ENCODE measurements around the gene CD72.
"Not testable (repeated sequence)": the region's sequence is repeated elsewhere in the genome, so short reads cannot be mapped to it uniquely, and the experiment has no call there.

CD72 gene

DNA sequence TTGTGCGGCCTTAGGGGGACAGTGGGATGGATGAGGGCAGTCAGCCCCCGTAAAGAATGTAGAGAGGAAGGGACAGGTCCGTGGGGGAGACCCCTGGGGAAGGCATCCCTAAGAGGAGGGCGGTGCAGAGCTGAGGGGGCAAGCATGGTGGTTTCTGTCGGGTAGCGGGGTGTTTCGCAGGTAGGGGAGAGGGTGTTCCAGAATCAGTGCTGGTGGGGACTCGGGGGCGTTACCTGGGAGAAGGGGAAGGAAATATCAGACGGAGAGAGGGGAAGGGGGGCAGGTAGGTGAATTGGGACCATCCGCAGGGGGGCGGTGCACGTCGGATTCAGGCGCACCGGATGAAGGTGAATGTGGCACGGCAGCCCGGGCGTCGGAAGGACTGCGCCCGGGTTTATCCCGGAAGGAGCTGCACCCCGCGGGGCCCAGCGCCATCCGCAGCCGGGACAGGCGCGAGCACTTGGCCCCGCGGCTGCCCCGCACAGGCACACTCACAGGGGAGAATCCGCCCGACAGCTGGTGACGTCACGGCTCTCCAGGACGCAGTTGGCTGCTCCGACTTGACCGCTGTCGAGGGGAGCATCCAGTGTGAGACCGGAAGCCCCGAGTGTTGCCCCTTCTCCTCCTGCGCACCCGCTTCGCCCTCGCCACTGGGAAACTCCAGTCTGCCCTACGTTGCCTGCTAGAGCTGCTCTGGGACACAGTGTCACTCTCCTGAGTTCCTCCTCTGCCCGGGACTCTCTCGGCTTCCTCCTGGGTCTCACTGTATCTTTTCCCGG is 1.3 kb downstream of the CD72 start:
- FAIRE-seq (no peak), DNase-seq (ENCODE audit: low spot score) (no peak)

DNA sequence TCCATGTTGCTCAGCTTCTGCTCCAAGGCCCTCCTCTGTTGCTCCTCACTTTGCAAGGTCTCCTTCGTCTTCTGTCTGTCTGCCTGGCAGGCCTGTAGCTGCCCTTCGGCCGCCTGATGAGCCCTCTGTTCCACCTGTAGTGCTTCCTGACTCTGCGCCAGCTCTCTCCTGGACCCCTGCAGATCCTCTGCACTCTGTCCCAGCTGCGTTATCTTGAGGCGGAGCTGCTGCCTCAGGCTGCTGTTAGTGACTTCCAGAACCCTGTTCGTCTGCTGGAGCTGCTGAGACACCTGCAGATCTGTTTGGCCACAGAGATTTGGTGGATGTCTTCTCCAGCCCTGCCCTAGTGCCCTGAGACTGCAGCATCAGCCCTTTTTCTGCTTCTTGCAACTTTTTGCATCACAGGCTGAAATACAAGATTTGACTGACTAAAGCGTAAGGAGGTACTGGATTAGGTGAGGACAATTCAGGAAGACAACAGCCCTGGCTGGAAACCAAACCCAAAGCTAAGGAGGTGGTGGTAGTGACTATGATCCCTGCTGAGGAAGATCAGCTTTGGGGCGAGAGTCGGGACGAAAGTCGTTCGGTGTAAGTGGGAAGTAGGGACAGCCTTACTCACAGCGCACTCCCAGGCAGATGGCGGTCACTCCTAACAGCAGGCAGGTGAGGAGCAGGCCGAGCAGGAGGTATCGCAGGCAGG is 2.1 kb downstream of the CD72 start:
- DNase-seq (ENCODE audit: low spot score) (no peak), FAIRE-seq (no peak)

DNA sequence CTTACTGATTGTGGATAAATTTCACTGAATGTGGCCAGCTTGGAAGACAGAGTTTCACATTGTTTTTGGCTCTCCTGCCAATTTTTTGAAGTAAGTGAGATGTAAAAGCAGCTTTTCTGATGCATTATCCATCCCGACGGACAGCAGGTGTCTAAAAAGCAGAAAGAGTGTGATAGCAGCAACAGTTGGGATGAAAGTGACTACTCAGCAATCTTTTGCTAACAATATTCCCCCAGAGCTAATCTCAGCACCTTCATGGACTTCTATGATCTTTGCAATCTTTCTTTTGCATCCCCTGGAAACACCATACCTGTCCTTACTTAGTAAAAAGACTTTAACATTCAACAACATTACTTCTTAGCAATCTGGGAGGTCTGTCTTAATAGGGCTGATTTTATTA is 5.4 kb downstream of the CD72 start:
- DNase-seq (ENCODE audit: low spot score) = no peak

DNA sequence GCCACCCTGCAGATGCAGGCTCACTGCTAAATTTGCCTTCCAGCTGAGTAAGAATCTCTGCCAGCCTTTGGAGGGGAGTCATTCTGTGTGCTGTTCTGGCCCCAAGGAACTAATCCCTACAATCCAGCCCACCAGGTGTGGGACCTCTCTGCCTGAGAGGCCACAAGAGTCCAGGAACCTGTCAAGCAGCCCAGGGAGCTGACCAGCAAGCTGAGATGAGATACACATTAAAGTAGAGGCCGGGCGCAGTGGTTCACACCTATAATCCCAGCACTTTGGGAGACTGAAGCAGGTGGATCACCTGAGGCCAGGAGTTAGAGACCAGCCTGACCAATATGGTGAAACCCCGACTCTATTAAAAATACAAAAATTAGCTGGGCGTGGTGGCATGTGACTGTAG is 6.1 kb downstream of the CD72 start:
- not testable (repeated sequence) for FAIRE-seq; DNase-seq (ENCODE audit: low spot score)

More for the DNA sequence above, 5.4 kb downstream of the CD72 start:
- FAIRE-seq = no peak

DNA sequence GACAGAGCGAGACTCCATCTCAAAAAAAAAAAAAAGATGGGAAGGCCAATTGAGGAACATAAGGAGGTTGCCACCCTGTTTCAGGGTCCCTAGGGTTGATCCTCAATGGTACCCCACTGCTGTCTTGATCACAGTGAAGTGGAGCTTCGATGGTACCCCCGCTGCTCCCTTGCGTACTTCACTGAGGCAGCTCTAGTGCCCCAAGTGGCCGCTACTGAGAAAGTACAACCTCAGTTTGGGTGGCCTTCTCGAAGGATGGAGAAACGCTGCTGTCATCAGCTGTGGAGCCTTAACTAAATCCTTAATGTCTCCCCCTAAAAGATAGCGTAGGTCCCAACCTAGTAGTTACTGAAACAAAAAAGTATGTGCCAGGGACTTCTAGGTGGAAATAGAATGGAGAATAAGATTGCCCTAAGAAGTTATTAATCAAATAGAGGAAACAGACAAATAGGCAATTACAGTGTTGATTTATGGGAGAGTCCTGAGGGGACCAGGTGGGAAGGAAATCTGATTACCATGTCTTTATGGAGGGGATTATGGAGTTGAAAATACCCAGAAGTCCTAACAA is 6.9 kb downstream of the CD72 start:
- FAIRE-seq (no peak), DNase-seq (ENCODE audit: low spot score) (no peak)

DNA sequence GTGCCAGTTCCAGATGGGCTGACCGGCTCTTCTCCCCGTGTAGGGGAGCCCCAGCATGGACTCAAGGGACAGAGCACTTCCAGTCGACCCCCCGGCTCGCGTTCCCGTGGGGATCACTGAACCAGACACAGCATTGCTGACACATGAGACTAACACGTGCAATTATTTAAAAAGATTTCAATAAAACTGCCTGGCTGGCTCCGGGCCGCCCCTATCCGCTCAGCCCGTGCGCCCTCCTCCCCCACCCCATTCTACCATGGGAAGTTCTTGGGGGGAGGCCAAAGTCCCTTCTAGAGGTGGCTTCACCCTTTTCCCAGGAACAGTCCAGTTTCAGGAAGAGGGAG is 8.4 kb downstream of the CD72 start:
- FAIRE-seq (no peak), DNase-seq (ENCODE audit: low spot score) (no peak)

DNA sequence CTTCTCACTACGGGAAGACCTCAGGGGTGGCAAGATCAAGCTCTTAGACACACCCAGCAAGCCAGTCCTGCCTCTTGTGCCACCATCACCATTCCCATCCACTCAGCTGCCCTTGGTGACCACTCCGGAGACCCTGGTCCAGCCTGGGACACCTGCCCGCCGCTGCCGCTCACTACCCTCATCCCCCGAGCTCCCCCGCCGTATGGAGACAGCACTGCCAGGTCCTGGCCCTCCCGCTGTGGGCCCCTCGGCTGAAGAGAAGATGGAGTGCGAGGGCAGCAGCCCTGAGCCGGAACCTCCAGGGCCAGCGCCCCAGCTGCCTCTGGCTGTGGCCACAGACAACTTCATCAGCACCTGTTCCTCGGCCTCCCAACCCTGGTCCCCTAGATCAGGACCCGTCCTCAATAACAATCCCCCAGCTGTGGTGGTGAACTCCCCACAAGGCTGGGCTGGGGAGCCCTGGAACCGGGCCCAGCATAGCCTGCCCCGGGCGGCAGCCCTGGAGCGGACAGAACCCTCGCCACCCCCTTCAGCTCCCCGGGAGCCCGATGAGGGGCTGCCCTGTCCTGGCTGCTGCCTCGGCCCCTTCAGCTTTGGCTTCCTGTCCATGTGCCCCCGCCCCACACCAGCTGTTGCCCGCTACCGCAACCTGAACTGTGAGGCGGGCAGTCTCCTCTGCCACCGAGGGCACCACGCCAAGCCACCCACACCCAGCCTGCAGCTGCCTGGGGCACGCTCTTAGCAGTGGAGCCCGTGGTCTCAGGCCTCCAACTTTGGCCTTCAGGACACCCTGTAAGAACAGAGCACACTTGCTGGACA is 9.0 kb downstream of the CD72 start:
- DNase-seq (ENCODE audit: low spot score) (no peak), FAIRE-seq (no peak)

DNA sequence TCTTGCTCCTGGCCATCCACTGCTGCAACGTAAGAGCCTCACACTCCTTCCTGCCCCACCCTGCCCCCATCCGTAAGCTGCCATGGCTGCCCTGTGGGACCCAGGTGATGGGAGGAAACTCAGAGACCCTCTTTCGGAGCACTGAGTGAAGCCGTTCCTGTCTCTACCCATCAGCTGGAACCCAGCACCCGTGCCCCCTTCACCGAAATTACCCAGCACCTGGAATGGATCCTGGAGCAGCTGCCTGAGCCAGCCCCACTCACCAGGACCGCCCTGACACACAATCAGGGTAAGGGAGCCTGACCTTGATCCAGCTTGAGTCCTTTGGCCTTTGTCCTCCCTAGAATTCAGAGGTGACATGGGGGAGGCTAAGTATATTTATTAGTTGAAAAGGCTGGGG is 10.0 kb downstream of the CD72 start:
- FAIRE-seq = no peak

DNA sequence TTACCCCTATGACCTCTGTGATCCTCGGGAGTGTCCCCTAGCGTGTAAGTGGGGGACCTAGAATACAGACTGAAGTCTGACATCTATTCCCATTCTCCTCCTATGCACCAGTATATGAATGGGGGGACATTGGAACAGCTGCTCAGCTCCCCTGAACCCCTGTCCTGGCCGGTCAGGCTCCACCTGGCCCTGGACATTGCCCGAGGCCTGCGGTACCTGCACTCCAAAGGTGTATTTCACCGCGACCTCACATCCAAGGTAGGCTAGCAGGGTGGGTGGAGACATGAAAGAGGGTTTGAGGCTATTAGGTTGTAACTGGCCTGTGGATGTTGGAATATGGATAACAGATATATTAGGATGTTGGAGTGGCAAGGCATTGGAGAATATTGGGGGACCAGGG is 11.5 kb downstream of the CD72 start:
- FAIRE-seq (no peak), DNase-seq (ENCODE audit: low spot score) (no peak)

More for the DNA sequence above, 10.0 kb downstream of the CD72 start:
- DNase-seq (ENCODE audit: low spot score) = no peak

DNA sequence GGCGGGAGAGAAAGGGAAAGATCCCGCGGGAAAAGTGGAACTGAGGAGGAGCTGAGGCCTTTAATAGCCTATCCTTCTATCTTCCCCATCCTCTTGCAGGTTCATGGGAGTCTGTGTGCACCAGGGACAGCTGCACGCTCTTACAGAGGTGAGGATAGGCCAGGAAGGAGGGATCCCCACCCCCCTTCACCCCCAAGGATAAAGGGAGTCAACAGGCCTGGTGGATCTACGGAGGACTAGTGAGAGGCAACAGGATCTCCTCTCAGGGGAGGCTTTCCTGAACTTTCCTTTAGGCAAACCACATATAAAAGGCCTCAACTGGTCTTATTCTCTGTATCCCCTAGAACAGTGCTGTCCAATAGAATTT is 12.1 kb downstream of the CD72 start:
- FAIRE-seq (no peak), DNase-seq (ENCODE audit: low spot score) (no peak)

DNA sequence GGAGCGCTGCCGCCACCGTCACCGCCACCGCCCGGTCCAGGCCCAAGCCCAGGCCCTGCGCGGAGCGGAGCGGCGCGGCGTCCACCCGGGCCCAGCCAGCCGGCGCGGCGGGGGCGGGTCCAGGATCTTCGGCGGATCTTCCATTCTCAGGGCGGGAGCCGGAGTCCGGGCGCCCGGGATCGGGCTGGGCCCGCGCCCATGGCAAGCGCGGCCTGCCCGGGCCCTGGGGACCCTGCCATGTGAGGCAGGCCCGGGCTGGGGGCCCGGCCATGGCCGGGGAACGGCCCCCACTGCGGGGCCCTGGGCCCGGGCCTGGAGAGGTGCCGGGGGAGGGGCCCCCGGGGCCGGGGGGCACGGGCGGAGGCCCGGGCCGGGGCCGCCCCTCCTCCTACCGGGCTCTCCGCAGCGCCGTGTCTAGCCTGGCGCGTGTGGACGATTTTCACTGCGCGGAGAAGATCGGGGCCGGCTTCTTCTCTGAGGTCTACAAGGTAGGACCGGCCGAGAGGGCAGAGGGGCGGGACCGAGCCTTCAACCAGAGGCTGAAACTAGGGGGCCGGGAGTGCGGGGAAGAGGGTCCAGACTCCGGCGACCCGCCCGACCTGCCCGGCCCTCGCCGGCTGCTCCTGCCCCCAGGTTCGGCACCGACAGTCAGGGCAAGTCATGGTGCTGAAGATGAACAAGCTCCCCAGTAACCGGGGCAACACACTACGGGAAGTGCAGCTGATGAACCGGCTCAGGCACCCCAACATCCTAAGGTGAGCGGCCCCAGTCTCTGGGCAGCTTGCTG is 12.7 kb downstream of the CD72 start:
- no peak for FAIRE-seq
- DNase-seq (ENCODE audit: low spot score) = no peak

DNA sequence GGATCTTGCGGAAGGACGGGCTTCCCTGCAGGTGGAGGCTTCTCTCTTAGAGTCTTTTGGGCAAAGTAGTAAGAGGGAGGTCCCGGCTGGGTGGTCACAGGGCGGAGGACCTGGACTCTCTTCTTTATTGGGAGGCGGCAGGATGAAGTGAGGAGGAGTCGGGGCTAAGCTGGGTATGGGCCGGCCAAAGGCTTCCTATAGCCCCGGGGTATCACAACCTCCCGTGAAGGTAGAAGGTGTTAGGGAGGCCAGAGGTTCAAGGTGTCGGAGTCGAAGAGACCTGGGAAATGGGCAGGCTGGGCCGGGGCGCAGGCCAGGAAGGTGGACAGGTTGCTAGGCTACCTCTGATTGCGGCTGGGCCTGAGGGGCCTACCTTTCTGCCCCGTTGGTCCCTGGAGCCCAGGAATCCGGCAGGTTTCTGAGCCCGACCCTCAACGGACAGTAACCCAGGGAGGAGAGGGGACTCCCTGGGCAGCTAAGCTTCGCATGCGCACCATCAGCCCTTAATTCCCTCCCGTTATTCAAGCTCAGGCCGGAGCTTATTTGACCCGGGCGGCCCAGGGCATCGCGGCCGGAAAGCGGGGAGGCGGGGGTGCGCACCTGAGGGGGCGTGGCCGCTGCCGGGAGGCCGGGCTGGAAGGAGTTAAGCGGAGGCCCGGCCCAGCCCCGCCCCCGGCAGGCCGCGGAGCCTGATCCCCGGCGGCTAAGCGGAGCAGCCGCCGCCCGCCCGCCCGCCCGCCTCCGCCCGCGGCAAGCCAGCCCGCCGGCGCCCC is 13.4 kb downstream of the CD72 start, which contains the start of gene TESK1:
TESK1 (plus strand) TSS at position 685 of the 773 bp plus-strand sequence. CDS start 358 bp downstream, outside the sequence.
- FAIRE-seq = no peak
- DNase-seq (ENCODE audit: low spot score) = peak; percentile 30

DNA sequence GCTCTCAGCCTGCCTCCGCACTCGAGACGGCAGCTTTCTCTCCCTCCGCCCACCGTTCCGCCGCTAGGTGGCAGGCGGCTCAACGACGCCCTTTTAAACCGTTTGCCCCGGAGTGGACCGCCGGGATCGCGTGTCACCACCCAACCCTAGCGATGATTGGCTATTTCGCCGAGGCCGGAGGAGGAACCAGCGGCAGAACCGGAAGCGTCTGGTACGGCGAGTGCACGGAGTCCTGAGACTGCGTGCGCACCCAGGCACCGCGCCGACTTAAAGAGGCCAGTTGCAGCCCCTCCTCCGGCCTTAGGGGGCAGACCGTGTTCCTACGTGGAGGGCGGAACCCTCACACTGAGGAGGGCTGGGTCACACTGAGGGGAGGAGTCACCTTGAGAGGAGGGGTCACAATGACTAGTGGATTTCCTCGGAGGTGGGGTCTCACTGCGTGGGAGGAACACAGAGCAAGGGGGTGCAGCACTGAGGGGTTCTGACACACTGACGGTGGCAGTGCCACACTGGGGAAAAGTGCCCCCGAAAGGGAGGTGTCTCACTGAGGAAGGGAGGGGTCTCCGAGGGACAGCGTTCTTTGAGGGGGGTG is 14.1 kb downstream of the CD72 start:
- DNase-seq (ENCODE audit: low spot score) (peak; percentile 98), FAIRE-seq (peak; percentile 90)

DNA sequence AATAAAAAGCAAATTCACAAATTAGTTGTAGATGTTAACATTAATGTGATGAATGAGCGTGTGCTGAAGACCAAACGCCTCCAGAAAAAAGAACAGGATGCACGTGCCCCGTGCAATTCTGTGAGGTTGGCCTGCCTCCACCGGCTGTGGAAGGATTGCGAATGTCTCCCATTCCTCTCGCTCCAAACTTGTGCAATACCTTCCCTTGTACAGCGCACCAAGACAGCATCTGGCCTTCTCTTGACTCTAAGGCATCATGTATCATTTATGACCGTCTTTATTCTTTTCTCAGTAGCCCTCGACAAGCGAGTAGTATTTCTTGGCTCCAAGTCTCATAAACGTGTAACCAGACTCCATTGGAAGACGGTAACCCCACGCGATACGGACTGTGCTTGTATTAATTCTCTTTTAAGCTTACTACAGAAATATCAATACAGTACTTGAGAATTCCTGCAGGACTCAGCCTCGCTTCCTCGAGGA is 14.7 kb downstream of the CD72 start:
- FAIRE-seq = no peak
- DNase-seq (ENCODE audit: low spot score) = no peak

DNA sequence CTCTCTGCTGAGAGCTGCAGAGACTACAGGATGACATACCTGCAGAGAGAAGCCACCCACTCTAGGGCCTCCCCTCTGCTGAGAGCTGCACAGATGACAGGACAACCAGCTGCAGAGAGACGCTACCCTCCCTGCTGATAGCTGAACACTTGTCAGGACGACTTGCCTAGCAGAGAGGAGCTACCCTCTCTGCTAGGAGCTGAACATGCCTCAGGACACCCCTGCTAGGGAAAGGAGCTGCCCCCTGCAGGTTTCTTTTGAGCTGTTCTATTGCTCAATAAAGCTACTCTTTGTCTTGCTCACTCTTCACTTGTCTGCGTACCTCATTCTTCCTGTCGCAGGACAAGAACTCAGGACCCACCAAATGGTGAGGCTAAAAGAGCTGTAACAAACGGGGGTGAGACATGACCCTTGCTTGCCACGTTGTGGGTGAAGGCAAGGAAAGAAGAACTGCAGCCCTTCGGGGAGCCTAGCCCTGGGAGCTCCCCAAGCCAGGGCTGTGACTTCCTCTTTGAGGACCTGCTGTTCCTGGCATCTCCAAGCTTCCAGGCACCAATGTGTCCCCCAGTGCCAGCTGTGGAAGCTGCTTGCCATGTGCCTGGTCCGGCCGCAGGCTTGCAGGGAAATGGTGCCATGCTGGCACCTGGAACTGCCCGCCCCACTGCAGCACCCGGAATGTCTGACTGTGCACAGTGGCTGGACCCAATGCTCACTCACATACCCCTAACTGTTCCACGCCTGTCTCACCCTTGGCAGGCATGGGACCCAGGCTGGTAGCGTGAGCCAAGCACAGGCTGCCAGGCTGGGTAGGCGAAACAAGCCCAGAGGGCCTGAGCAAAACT is 18.2 kb downstream of the CD72 start:
- FAIRE-seq = no peak
- DNase-seq (ENCODE audit: low spot score) = no peak

DNA sequence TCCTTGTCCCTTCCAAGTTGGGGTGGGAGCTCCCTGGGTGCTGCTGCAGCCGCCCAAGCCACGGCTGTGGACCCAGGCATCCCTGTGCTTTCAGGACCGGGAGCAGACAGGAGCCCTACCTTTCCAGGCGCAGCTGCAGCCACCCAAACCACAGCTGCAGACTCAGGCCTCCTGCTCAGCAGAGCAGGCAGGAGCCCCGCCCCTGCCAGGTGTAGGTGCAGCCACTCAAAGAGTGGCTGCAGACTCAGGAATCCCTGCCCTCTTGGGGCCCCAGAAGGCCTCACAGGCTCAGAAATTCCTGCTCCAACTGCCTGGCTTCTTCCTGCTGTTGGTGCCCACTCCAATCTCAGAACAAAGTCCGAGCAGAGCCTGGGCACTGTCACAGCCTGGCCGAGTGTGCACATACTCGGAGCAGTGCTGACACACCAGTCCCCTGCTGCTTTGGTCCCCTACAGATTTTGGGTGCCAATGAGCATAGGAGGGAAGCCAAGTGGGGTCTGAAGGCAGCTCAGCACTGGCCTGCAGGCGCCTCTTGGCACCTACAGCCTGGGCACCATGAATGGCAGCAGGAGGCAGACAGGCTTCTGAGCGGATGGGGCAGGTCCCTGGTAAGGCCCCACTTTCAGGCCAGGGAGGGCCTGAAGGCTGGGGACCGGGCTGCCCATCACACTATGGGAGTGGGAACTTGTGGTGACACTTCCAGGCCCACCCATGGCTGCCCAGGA is 19.2 kb downstream of the CD72 start:
- no peak for DNase-seq (ENCODE audit: low spot score)
- FAIRE-seq = no peak

DNA sequence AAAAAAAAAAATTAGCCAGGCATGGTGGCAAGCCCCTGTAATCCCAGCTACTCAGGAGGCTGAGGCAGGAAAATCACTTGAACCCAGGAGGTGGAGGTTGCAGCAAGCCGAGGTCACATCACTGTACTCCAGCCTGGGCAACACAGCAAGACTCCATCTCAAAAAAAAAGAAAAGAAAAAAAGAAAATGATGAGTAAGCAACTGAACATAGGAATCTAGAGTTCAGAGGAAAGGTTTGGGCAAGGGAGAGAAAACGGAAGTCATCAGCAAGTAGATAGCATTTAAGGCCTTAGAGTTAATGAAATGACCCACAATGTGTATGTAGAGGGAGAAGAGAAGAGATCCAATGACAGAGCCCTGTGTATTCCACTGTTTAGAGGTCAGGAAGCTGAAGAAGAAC is 21.3 kb downstream of the CD72 start:
- not testable (repeated sequence) for DNase-seq (ENCODE audit: low spot score); FAIRE-seq

DNA sequence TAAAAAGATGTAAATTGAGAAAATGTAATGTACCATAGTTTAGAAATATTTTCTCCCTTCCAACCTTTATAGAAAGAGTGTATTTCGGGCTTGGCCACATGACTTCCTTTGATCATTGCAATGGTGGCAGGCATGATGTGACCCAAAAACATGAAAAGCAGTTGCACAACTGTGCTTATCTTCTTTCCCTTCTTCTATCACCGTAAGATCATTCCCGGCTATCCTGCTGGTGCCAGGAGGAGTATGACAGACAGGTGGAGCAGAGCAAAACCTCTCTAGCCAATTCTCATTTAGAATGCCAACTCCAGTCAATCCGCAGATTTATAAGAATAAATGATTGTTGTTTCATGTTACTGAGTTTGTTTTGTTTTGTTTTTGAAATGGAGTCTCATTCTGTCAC is 23.7 kb downstream of the CD72 start:
- FAIRE-seq (no peak), DNase-seq (ENCODE audit: low spot score) (no peak)

Measured in RCC 7860 (cell line).